KG1 (cell line): ENCODE results near the gene KIF3C.
"Not testable (repeated sequence)": the region's sequence is repeated elsewhere in the genome, so short reads cannot be mapped to it uniquely, and the experiment has no call there.

Source experiments
- DNase-seq: peaks from one replicate; lab custom pipeline; 2025; lab: John Stamatoyannopoulos, UW

The KIF3C gene

DNA sequence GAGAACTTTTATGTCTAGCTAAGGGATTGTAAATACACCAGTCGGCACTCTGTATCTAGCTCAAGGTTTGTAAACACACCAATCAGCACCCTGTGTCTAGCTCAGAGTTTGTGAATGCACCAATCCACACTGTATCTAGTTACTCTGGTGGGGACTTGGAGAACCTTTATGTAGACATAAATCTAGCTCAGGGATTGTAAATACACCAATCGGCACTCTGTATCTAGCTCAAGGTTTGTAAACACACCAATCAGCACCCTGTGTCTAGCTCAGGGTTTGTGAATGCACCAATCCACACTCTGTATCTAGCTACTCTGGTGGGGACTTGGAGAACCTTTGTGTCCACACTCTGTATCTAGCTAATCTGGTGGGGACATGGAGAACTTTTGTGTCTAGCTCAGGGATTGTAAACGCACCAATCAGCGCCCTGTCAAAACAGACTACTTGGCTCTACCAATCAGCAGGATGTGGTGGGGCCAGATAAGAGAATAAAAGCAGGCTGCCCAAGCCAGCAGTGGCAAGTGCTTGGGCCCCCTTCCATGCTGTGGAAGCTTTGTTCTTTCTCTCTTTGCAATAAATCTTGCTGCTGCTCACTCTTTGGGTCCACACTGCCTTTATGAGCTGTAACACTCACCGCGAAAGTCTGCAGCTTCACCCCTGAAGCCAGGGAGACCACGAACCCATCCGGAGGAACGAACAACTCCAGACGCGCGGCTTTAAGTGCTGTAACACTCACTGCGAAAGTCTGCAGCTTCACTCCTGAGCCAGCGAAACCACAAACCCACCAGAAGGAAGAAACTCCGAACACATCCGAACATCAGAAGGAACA is 66.1 kb downstream of the KIF3C start:
- DNase-seq: peak; percentile 69

DNA sequence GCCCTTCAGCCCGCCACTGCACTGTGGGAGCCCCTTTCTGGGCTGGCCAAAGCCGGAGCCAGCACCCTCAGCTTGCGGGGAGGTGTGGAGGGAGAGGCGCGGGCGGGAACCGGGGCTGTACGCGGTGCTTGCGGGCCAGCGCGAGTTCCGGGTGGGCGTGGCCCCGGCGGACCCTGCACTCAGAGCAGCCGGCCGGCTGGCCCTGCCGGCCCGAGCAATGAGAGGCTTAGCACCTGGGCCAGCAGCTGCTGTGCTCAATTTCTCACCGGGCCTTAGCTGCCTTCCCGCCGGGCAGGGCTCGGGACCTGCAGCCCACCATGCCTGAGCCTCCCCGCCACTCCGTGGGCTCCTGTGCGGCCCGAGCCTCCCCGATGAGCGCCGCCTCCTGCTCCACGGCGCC is 66.9 kb downstream of the KIF3C start:
- not testable (repeated sequence) for DNase-seq

DNA sequence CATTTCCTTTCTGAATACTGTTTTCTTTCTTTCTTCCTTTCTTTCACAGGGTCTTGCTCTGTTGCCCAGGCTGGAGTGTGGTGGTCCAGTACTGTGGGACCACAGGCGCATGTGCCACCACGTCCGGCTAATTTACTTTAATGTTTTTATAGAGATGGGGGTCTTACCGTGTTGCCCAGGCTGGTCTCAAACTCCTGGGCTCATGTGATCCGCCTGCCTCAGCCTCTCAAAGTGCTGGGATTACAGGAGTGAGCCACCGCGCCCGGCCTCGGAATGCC is 68.7 kb downstream of the KIF3C start:
- DNase-seq: not testable (repeated sequence)

DNA sequence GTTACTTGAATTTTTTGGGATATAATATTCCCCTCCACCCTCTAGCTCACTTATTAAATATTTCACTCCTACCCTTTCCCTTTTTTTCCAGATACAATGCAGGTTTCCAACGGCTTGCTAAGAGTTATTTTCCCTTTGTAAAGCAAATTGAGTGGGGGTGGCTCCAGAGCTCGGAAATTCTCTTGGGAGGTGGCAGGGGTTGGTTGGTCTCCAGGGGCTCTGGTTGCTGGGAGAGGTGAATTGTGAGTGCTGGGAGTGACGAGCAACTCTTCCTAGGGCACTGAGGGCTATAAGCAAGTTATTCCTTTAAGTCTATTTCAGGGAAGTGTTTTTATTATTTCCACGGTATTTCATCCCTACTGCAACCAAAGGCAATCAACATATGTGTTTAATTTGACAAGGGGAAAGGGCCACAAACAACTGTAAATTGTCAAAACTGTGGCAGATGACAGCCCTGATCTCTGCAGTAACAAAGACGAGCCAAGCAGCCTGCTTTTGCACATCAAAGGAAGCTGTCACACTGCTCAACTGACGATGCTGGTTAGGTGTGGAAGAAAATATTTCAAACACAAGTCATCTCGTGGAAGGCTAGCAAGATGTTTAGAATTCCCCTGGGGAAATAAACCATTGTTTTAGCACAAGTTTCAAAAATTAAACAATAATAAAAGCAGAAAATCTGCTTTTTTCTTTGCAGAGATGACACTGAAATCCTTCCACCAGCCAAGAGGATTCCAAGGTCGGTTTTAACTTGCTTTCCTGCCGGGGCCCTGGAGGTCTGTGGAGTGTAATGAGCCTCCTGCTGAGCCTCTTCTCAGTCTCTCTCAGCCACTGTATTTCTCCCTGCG is 69.2 kb downstream of the KIF3C start:
- no peak for DNase-seq

DNA sequence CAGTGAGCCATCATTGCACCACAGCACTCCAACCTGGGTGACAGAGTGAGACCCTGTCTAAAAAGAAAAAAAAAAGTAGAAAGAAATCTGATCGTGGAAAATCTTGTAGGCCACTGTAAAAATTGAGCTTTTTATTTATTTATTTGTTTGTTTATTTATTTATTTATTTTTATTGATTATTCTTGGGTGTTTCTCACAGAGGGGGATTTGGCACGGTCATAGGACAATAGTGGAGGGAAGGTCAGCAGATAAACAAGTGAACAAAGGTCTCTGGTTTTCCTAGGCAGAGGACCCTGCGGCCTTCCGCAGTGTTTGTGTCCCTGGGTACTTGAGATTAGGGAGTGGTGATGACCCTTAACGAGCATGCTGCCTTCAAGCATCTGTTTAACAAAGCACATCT is 72.7 kb downstream of the KIF3C start:
- DNase-seq: not testable (repeated sequence)

DNA sequence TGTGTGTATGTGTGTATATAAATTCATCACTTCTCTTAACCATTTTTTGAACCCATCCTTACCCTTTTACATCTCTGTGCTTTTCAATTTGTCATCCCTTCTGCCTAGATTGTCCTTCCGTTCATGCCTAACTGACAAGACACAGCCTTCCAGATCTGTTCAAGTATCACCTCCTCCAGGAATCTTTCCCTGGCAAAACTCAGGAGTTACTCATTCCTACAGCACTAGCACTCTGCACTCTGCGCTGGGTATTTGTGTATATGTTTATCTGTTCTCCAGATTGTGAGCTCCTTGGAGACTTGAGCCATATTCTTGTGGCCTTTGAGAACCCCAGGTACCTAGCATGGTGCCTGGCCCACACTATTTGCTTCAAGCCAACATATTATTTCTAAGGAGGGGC is 77.2 kb downstream of the KIF3C start:
- DNase-seq: no peak

DNA sequence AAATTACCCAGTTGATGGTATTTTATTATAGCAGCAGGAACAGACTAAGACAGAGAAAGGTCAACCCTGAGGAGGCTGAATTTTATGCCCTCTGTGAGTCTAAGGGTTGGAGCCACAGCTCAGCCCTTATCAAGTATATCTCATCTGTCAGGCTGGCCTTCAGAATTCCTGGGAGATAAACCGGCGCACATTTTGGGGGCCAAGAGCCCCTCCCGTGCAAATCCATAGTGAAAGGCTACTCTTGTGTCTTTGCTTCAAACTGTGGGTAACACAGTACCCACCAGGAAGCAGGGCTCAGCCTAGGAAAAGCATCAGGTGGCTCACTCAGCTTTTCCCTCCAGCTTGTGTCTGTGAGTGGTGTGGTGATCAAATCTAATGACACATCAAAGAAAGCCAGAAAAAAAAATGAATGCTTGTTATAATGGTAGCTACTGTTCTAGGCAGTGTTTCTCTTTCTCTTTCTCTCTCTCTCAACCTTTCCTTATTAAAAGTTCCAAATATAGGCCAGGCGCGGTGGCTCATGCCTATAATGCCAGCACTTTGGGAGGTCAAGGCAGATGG is 79.0 kb downstream of the KIF3C start:
- no peak for DNase-seq

DNA sequence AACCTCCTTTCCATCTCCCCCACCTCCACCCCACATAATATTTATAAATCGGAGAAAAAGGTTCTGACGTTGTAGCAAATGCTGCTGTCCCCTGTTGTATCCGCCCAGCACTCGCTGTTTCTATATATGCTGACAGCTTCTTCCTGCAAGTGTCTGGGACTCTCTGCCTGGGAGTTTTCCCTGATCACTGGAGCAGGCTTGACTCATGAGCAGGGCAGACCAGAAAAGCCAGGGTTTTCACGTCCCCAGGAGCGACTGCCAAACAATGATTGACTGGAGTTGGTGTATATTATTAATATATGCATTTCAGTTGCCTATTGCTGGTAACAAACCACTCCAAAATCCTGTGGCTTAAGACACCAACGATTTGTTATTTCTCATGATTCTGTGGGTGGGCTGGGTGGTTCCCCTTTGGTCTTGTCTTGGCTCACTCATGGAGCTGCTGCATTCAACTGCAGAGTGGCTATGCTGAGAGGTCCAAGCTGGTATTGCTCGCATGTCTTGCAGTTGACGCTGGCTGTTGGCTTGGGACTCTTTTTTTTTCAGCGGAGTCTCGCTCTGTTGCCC is 82.8 kb downstream of the KIF3C start:
- DNase-seq: no peak

DNA sequence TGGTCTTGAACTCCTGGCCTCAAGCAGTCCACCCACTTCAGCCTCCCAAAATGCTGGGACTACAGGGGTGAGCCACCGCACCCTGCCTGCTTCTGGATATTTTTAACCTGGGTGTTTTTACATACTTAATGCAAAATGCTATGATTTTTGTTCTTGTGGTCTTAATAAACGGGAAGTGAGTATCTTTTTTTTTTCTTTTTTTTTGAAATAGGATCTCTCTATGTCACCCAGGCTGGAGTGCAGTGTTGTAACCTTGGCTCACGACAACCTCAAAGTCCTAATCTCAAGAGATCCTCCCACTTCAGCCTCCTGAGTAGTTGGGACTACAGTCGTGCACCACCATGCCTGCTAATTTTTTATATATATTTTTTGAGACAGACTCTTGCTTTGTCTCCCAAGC is 84.8 kb downstream of the KIF3C start:
- DNase-seq: no peak

DNA sequence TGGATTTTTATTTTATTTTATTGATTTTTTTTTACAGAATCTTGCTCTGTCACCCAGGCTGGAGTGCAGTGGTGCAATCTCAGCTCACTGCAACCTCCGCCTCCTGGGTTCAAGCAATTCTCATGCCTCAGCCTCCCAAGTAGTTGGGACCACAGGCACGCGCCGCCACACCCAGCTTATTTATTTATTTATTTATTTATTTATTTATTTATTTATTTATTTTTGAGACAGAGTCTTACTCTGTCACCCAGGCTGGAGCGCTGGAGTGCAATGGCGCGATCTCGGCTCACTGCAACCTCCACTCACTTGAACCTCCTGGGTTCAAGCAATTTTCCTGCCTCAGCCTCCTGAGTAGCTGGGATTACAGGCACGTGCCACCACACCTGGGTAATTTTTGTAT is 86.0 kb downstream of the KIF3C start:
- not testable (repeated sequence) for DNase-seq

DNA sequence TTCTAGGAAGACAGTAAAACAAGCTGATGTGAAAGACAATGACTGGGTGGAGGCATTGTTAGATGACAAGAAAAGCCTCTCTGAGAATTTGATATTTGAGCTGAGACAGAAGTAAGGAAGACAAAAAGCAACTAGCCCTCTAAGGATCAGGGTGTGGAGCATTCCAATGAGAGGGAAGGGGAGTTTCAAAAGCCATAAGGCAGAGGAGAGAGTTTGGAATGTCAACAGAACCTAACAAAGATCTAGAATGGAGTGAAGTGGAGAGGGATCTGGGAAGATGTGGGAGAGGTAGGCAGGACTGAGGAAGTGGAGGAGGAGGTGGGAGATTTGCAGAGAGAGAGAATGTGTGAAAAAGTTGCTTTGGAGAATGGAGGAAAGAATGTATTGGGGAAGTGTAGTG is 86.7 kb downstream of the KIF3C start:
- no peak for DNase-seq

DNA sequence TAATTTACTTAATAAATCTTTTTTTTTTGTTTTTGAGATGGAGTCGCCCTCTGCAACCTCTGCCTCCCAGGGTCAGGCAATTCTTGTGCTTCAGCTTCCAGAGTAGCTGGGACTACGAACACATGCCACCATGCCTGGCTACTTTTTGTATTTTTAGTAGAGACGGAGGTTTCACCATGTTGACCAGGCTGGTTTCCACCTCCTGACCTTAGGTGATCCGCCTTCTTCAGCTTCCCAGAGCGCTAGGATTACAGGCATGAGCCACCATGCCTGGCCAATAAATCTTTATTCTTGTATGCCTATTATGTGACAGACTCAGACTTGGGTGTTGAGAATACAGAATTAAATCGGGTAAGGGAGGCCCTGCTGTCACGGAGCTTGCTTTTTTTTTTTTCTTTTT is 87.3 kb downstream of the KIF3C start:
- no peak for DNase-seq

DNA sequence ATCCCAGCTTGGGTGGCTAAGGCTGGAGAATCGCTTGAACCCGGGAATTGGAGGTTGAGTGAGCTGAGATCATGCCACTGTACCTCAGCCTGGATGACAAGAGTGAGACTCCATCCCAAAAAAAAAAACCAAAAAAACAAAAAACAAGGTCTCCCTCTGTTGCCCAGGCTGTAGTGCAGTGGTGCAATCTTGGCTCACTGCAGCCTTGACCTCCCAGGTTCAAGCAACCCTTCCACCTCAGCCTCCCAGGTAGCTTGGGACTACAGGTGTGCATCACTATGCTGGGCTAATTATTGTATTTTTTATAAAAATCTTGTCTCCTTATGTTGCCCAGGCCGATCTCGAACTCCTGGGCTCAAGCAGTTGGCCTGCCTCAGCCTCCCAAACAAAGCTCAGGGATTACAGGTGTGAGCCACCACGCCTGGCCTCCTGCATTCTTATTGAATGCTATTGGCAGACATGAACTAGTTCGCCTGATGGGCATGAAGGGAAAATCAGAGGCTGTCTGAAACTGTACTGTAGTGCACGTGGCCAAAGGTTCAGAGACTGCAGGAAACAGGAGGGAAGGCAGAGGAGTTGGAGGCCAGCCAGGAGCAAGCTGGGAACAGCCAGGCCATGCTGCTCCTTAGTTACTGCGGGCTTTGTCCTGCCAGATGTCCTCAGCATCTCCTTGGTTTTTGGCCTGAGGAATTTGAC is 88.0 kb downstream of the KIF3C start:
- DNase-seq: no peak

DNA sequence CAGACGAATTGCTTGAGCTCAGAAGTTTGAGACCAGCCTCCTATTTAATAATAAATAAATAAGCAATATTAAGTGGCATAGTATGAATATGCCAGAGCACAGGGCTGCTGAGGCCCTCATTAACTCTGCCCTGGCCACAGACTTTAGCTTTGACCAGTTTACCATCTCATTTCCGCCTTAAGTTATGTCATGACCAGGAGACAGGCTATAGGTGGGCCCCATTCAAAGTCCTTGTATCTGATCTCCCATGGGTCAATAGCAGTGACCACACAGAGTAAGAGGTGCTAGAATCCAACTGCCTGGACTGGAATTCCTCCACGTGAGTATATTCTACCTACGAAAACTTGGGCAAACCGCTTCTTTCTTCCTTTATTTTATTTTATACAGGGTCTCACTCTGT is 90.6 kb downstream of the KIF3C start:
- no peak for DNase-seq

DNA sequence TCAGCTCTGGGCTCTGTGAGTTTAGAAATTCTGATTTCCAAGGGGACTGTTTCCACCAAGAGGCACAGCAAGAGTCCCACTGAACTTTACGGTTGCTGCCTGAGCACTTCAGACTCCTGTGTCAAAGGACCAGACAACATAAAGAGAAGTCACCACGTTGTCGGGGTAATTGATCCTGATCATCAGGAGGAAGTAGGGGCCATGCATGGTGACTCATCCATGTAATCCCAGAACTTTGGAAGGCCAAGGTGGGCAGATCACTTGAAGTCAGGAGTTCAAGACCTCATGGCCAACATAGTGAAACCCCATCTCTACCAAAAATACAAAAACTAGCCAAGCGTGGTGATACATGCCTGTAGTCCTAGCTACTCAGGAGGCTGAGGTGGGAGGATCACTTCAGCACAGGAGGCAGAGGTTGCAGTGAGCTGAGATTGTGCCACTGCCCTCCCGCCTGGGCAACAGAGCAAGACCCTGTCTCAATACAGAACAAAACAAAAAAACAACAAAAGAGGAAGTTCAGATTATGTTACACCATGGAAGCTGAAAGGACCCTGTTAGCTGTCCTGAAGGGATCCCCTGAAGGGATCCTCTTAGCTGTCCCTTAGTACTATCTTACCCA is 94.6 kb downstream of the KIF3C start:
- DNase-seq: no peak

DNA sequence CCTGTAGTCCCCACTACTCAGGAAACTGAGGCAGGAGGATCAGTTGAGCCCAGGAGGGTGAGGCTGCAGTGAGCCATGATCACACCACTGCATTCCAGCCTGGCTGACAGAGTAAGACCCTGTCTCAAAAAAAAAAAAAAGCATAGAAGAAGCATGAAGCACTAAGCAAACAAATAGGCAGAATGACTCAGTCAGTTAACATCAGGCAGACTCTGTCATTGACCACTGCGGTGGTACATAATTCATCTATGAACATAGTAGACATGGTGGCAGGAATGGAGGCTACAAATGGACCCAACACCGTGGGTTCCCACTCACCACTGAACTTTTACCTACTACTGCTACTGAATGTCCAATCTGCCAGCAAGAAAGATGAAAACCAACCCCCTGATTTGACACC is 96.4 kb downstream of the KIF3C start:
- DNase-seq: no peak

DNA sequence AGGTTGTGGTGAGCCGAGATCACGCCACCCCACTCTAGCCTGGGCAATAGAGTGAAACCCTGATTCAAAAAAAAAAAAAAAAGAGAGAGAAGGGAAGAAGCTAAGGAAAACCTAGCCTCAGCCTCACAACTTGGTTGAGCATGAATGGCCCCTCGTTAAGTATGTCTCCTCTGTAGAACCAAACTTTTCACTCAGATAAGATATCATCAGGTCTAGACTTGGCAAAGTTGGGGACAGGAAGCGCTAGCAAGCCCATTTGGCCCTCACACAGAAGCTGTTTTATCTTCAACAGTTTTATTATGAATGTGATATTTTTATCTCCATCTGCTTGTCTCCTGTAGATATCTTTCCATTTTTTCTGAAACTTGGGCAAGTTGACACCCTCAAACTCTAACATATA is 100.5 kb downstream of the KIF3C start:
- no peak for DNase-seq

DNA sequence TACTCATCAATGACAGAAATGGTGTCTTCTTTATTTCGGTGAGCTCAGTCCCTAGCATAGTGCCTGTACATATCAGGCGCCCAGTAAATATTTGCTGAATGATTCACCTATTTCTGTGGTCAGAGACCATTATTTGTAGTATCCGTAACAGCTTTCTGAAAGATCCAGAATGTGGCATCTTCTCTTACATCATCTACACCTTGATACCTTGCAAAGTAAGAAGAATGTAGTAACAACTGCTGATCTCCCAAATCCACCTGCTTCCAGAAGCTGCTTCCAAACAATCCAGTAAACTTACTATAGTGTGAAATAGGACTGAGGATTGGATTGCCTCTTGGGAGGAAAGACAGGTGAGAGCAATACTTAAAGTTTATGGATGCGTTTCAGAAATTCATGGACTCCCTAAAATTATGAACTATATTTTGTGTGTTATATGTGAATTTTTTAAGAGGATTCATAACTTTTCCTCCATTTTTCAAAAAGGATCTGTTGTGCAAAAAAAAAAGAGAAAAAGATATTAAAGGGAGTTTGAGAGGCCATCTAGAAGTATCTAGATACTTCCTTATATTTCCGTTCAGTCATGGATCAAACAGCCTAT is 103.1 kb downstream of the KIF3C start:
- no peak for DNase-seq

DNA sequence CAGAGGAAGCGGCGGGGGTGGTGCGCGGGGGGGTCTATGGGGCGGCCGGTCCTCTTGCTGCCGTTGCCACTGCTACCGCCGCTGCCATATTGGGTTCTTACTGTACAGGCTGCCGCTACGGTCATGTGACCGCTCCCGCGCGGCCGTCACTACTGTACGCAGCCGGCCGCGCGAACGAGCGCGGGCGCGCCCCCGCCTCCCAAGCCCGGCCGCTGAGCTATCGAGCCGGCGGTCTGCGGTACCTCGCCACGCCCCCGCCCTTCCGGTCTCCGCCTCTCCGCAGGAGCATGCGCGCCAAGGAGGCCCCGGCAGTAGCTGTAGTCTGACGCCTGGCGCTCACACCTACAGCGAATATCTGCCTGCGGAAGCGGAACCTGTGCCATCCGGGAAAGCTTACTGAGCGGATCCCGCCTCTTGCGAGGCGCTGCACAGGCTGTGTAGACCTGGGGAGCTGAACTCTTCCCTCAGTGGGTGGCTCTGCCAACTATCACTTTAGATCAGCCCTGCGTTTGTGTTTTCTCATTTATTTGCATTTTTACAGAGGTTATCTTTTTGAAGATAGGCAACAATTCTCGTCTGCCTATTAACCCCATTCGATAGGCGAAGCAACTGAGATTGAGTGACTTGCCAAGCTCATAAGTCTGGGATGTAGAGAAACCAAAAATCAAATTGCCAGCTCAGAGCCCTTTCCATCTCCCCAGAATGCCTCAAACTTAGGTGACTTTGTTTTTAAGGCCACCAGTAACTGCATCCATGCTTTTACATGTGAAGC is 103.8 kb downstream of the KIF3C start, which contains the start of gene ASXL2:
Gene ASXL2, minus strand, starts transcription at position 127 of the 772 bp plus-strand sequence. CDS start 265 bp downstream, outside the sequence.
- DNase-seq: peak; percentile 95
